CD4-positive, CD25-positive, alpha-beta regulatory T cell (primary cell): Measurements from ENCODE around the gene DENND5B. TPM values are rescaled to one million over a fixed set of nuclear protein-coding genes. Genes with fewer than 3 reads are reported as not detected.
"Not testable (repeated sequence)": the region's sequence is repeated elsewhere in the genome, so short reads cannot be mapped to it uniquely, and the experiment has no call there.

Experiments
- ATAC-seq, 2 donors: fragments of 150-1000 bp; cut with Tn5 transposase; one replicate each; pipeline ENCODE4 v1.10.0; 2021; ENCODE audit warnings: low read depth in 2 of 2, moderate number of reproducible peaks in 2 of 2, moderate library complexity in 1 of 2
- DNase-seq, 3 donors: peaks; one replicate each; pipeline versions ENCODE4 v3.0.0 to v3.0.0-alpha.2; 2012 to 2022; ENCODE audit warnings: mixed read lengths in 1 of 3
- H3K27ac ChIP-seq: one replicate; pipeline ENCODE4 v1.7.0; 2013; ENCODE audit warnings: mild to moderate bottlenecking, low read length; ENCODE audit not compliant: insufficient read depth, poor library complexity, severe bottlenecking
- H3K27me3 ChIP-seq: one replicate; pipeline ENCODE4 v1.7.0; 2013; ENCODE audit warnings: low read length; ENCODE audit not compliant: control insufficient read depth, insufficient read depth
- H3K36me3 ChIP-seq: one replicate; pipeline ENCODE4 v1.7.0; 2013; ENCODE audit warnings: mild to moderate bottlenecking, low read length, moderate library complexity; ENCODE audit not compliant: control insufficient read depth, insufficient read depth
- H3K4me1 ChIP-seq: 2 replicates; pipeline ENCODE4 v1.7.0; 2013; ENCODE audit warnings: mild to moderate bottlenecking, low read length; ENCODE audit not compliant: insufficient read depth, control insufficient read depth, poor library complexity, severe bottlenecking
- H3K4me3 ChIP-seq: one replicate; pipeline ENCODE4 v1.7.0; 2013; ENCODE audit warnings: low read depth, mild to moderate bottlenecking, low read length, moderate library complexity
- H3K9me3 ChIP-seq, 2 experiments: 1 replicate in 1 of 2; 2 replicates in 1 of 2; pipeline ENCODE4 v1.7.0; 2013; ENCODE audit warnings: low read length in 2 of 2, mild to moderate bottlenecking in 1 of 2, moderate library complexity in 1 of 2; ENCODE audit not compliant: control insufficient read depth in 2 of 2
- H3K27ac Mint-ChIP-seq, 3 donors: one replicate each; pipeline ENCODE4 v1.8.0; 2020 to 2022; ENCODE audit warnings: mild to moderate bottlenecking in 3 of 3, mixed read lengths in 3 of 3, moderate library complexity in 2 of 3
- H3K27me3 Mint-ChIP-seq: one replicate; pipeline ENCODE4 v1.8.0; 2022; ENCODE audit warnings: mild to moderate bottlenecking, mixed read lengths
- H3K36me3 Mint-ChIP-seq: one replicate; pipeline ENCODE4 v1.8.0; 2020; ENCODE audit warnings: mixed read lengths
- H3K4me1 Mint-ChIP-seq, 4 donors: one replicate each; pipeline ENCODE4 v1.8.0; 2020 to 2022; ENCODE audit warnings: mixed read lengths in 4 of 4, mild to moderate bottlenecking in 1 of 4
- H3K4me3 Mint-ChIP-seq, 4 donors: one replicate each; pipeline ENCODE4 v1.8.0; 2020 to 2022; ENCODE audit warnings: mild to moderate bottlenecking in 4 of 4, mixed read lengths in 4 of 4, moderate library complexity in 3 of 4
- H3K9me3 Mint-ChIP-seq, 7 donors: one replicate each; pipeline ENCODE4 v1.8.0; 2020 to 2022; ENCODE audit warnings: mixed read lengths in 7 of 7, mild to moderate bottlenecking in 3 of 7, moderate library complexity in 2 of 7
- polyA plus RNA-seq, 4 donors: library from polyadenylated mRNA; unstranded; fragments of 300-500 nt; fragmentation: Illumina TruSeq; gene quantifications; one replicate each; pipeline ENCODE4 v1.2.3, GENCODE V29; 2021
- total RNA-seq: library from RNA; stranded (reverse); gene quantifications from one replicate; pipeline ENCODE4 v1.2.3, GENCODE V29; 2022

Gene DENND5B
- total and polyA plus RNA-seq, 5 donors from 2014 or later: 0.39 to 0.76 TPM; not detected in 3

DNA sequence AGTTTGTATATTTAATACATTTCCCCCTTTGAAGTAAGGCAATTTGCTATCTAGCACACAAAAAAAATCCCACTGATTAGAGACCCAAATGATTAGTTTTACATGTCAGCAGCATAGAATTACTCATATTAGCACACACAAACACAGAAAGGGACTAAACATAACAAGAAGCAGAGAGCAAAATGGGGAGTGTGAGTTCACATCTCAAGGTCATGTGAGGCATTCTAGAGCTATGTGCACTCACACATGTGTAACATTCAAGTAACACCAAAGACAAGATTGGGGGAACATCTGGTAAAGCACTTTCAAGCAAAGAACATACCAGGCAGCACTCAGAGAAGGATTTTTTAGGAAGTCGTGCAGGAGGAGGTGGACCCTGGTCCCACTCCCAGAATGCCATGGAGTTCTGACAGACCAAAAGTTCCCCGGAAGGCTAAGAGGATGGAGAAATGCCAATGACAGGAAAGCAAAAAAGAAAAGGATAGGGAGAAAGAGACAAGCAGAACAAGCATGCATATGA, 159.2 kb downstream of the DENND5B start:
- Mint-ChIP-seq H3K4me1 (no peaks in the 10 kb centered on the region), H3K4me3 (no peak overlapping the region), H3K9me3 (peaks cover 0 to 6% (median 0%) of the 10 kb centered on the region in 7 donors), H3K27ac (no peak overlapping the region), H3K36me3 (no peaks in the 10 kb centered on the region), H3K27me3 (no peaks in the 10 kb centered on the region)
- DNase-seq (no peak), ATAC-seq (no peak)
- no peak overlapping the region for H3K27ac ChIP-seq
- H3K9me3 ChIP-seq: no peaks in the 10 kb centered on the region
- H3K4me3 ChIP-seq: no peak overlapping the region
- no peaks in the 10 kb centered on the region for H3K4me1 ChIP-seq
- H3K27me3 ChIP-seq: peaks cover 5% of the 10 kb centered on the region
- no peaks in the 10 kb centered on the region for H3K36me3 ChIP-seq

DNA sequence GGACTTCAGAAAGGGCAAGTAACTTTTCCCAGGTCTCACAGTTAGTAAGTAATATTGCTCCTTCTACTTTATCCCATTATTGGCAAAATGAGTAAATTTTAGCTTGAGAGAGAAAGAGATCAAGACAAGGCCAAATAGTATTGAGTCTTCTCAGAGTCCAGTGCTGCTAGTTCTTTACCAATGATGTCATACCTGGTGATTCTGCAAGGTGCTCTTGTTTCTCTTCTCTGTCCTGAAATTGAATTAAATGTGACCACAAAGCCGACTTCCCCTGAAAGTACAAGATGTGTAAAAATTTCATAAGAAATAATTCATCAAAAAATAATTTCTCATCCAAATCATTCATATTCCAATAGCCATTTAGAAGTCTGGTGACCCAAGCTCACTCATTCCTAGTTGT, 167.5 kb downstream of the DENND5B start:
- no peak overlapping the region for H3K27ac Mint-ChIP-seq
- H3K9me3 Mint-ChIP-seq: no peaks in the 10 kb centered on the region

DNA sequence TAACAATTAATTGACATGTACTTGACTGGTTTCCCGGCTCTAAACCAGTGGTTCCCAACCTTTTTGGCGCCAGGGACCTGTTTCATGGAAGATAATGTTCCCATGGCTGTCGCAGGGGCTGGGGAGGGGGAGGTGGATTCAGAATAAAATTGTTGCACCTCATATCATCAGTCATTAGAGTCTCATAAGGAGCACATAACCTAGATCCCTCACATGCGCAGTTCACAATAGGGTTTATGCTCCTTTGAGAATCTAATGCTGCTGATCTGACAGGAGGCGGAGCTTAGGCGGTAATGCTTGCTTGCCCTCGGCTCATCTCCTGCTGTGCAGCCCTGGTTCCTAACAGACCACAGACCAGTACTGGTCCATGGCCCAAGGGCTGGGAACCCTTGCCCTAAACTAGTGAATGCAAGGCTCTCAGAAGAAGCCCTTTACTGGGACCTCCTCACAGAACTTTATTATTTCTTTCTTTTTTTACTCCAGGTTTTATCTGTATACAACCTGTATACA, 178.6 kb downstream of the DENND5B start:
- no peak overlapping the region for H3K27ac Mint-ChIP-seq
- Histone ChIP-seq H3K9me3 (no peaks in the 10 kb centered on the region), H3K27ac (no peak overlapping the region), H3K4me3 (no peak overlapping the region), H3K4me1 (no peaks in the 10 kb centered on the region), H3K36me3 (no peaks in the 10 kb centered on the region), H3K27me3 (no peaks in the 10 kb centered on the region)
- H3K9me3 Mint-ChIP-seq: no peaks in the 10 kb centered on the region
- DNase-seq (no peak), ATAC-seq (no peak)
- no peak overlapping the region for H3K4me3 Mint-ChIP-seq
- H3K27me3 Mint-ChIP-seq: peaks cover 9% of the 10 kb centered on the region
- H3K36me3 Mint-ChIP-seq: no peaks in the 10 kb centered on the region
- H3K4me1 Mint-ChIP-seq: no peaks in the 10 kb centered on the region

More for the DNA sequence above, 167.5 kb downstream of the DENND5B start:
- Mint-ChIP-seq H3K4me1 (no peaks in the 10 kb centered on the region), H3K4me3 (no peak overlapping the region), H3K27me3 (peaks cover 5% of the 10 kb centered on the region), H3K36me3 (no peaks in the 10 kb centered on the region)
- H3K4me3 ChIP-seq: no peak overlapping the region
- ATAC-seq (no peak), DNase-seq (no peak)
- no peak overlapping the region for H3K27ac ChIP-seq
- no peaks in the 10 kb centered on the region for H3K4me1 ChIP-seq
- H3K27me3 ChIP-seq: no peaks in the 10 kb centered on the region
- H3K9me3 ChIP-seq: no peaks in the 10 kb centered on the region
- H3K36me3 ChIP-seq: no peaks in the 10 kb centered on the region

DNA sequence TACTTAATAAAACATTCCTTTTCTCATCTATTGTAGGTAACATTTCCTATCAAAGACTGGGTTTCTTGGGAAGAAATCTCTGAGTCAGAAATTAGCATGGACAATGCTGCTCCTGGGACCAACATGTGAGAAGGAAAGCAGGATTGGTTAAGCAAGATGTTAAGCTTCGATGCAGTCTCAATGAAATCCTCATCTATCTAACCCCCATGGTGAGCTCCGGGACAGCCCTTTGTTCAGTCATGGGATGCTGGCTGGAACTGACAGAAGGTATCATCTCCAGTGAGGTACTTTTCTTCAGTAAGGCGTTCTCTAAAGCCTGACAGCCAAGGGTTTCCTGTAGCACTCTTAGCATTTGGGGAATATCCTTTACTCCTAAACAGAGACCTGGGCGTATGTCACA, 182.2 kb downstream of the DENND5B start:
- ATAC-seq (no peak), DNase-seq (no peak)
- H3K27ac ChIP-seq: no peak overlapping the region
- no peaks in the 10 kb centered on the region for H3K9me3 ChIP-seq
- H3K4me1 Mint-ChIP-seq: no peaks in the 10 kb centered on the region
- no peak overlapping the region for H3K4me3 ChIP-seq
- H3K36me3 ChIP-seq: no peaks in the 10 kb centered on the region
- no peaks in the 10 kb centered on the region for H3K9me3 Mint-ChIP-seq
- no peak overlapping the region for H3K4me3 Mint-ChIP-seq
- no peaks in the 10 kb centered on the region for H3K36me3 Mint-ChIP-seq
- H3K27me3 ChIP-seq: no peaks in the 10 kb centered on the region
- H3K27me3 Mint-ChIP-seq: peaks cover 9% of the 10 kb centered on the region
- H3K4me1 ChIP-seq: no peaks in the 10 kb centered on the region
- H3K27ac Mint-ChIP-seq: no peak overlapping the region

DNA sequence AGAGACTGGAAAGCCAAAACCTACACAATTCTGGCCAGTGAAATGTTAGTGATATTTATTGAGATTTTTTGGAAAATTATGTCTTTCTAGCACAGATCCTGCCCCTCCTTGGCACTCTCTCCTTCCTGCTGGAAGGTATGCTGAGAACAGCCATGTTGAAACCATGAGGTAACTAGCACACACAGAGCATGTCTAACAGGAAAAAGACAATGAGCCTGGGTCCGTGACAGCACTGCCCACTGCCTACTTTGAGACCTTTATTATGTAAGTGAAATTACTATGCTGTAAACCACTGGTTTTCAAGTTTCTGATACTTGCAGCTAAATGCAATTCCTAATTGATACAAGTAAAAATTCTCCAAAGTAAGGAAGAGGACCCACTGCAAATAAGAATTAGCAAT, 183.4 kb downstream of the DENND5B start:
- Histone ChIP-seq H3K4me1 (no peaks in the 10 kb centered on the region), H3K9me3 (no peaks in the 10 kb centered on the region), H3K4me3 (no peak overlapping the region), H3K36me3 (no peaks in the 10 kb centered on the region), H3K27me3 (no peaks in the 10 kb centered on the region), H3K27ac (no peak overlapping the region)
- ATAC-seq: no peak
- H3K27me3 Mint-ChIP-seq: peaks cover 13% of the 10 kb centered on the region
- peak overlapping the region in 1 of 4 donors; percentile 65 for H3K4me3 Mint-ChIP-seq
- no peak for DNase-seq
- no peak overlapping the region for H3K27ac Mint-ChIP-seq
- H3K4me1 Mint-ChIP-seq: no peaks in the 10 kb centered on the region
- no peaks in the 10 kb centered on the region for H3K9me3 Mint-ChIP-seq
- no peaks in the 10 kb centered on the region for H3K36me3 Mint-ChIP-seq

DNA sequence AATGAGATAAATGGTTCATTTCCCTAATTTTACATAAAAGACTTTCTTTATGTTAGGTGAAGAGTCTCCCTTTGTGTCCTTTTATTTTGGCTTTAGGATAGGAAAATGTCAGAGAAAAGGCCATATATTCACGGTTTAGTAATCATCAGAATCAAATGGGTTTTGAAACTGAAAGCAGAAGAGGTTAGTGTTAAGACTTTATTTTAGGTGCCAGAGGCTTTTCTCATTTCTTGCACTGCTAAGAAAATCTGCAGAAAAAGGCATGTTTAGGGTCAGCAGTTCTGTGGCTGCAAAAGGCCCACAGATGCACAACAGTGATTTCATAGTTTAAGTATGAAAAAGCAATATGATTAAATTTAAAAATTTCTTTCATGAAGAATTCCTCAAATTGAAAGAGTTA, 184.6 kb downstream of the DENND5B start:
- H3K27ac Mint-ChIP-seq: no peak overlapping the region
- H3K4me3 Mint-ChIP-seq: no peak overlapping the region
- no peaks in the 10 kb centered on the region for H3K9me3 Mint-ChIP-seq

DNA sequence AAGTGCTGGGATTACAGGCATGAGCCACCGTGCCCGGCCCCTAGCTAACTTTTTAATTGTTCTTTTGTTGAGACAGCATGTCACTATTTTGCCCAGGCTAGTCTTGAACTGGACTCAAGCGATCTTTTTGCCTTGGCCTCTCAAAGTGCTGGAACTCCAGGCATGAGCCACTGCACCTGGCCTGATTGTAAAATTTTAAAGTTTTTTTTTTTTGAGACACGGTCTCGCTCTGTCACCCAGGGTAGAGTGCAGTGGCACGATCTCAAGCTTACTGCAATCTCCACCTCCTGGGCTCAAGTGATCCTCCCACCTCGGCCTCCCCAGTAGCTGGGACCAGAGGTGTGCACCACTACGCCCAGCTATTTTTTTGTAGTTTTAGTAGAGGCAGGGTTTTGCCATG, 185.9 kb downstream of the DENND5B start:
- no peak for DNase-seq
- no peak overlapping the region for H3K4me3 Mint-ChIP-seq
- Histone ChIP-seq H3K4me3 (no peak overlapping the region), H3K4me1 (no peaks in the 10 kb centered on the region), H3K27me3 (no peaks in the 10 kb centered on the region), H3K27ac (no peak overlapping the region), H3K36me3 (no peaks in the 10 kb centered on the region), H3K9me3 (no peaks in the 10 kb centered on the region)
- no peak overlapping the region for H3K27ac Mint-ChIP-seq
- peaks cover 16% of the 10 kb centered on the region for H3K27me3 Mint-ChIP-seq
- H3K4me1 Mint-ChIP-seq: no peaks in the 10 kb centered on the region
- no peak for ATAC-seq
- no peaks in the 10 kb centered on the region for H3K9me3 Mint-ChIP-seq
- H3K36me3 Mint-ChIP-seq: no peaks in the 10 kb centered on the region

More for the DNA sequence above, 184.6 kb downstream of the DENND5B start:
- Mint-ChIP-seq H3K27me3 (peaks cover 10% of the 10 kb centered on the region), H3K36me3 (no peaks in the 10 kb centered on the region), H3K4me1 (no peaks in the 10 kb centered on the region)
- ATAC-seq: no peak
- Histone ChIP-seq H3K27ac (no peak overlapping the region), H3K9me3 (no peaks in the 10 kb centered on the region), H3K27me3 (no peaks in the 10 kb centered on the region), H3K4me1 (no peaks in the 10 kb centered on the region), H3K4me3 (no peak overlapping the region), H3K36me3 (no peaks in the 10 kb centered on the region)
- no peak for DNase-seq

DNA sequence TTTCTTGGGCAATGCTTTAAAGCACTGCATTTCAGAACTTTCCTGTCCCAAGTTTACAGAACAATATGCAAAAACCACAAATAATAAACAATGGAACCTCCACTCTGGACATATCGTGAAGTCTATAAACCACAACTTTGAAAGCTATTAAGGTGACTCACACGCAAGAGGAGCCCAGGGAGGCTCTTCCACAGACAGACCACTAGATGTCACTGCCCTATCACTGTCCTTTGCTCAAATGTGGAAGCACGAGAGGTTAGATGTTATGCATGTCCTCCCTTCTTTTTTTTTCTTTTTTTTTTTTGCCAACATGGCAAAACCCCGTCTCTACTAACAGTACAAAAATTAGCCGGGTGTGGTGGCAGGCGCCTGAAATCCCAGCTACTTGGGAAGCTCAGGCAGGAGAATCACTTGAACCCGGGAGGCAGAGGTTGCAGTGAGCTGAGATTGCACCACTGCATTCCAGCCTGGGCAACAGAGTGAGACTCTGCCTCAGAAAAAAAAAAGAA, 187.8 kb downstream of the DENND5B start:
- H3K9me3 Mint-ChIP-seq, H3K9me3 ChIP-seq, H3K4me3 ChIP-seq, H3K36me3 ChIP-seq, H3K27me3 ChIP-seq, H3K4me3 Mint-ChIP-seq, H3K4me1 ChIP-seq, H3K4me1 Mint-ChIP-seq, H3K27ac ChIP-seq, H3K36me3 Mint-ChIP-seq, H3K27ac Mint-ChIP-seq: not testable (repeated sequence)
- ATAC-seq: peak; percentile 93 to 97
- H3K27me3 Mint-ChIP-seq: peaks cover 15% of the 10 kb centered on the region
- peak; percentile 27 to 73 (median 57) for DNase-seq
